KG1 (cell line): ENCODE data around the gene C20orf96.
"Not testable (repeated sequence)": the region's sequence is repeated elsewhere in the genome, so short reads cannot be mapped to it uniquely, and the experiment has no call there.

Source experiments
- DNase-seq: peaks from one replicate; lab custom pipeline; 2025; lab: John Stamatoyannopoulos, UW

The C20orf96 gene

GRCh38 chr20:278607-279571, 11.7 kb downstream of the C20orf96 start:
- DNase-seq = no peak

GRCh38 chr20:278181-278580, 12.4 kb downstream of the C20orf96 start:
- no peak for DNase-seq

- DNase-seq = no peak
Measured at GRCh38 chr20:277496-277781, 13.1 kb downstream of the C20orf96 start.

GRCh38 chr20:276620-277495, 13.7 kb downstream of the C20orf96 start:
- no peak for DNase-seq

GRCh38 chr20:275791-276190, 14.8 kb downstream of the C20orf96 start:
- no peak for DNase-seq

- no peak for DNase-seq
Measured at GRCh38 chr20:273884-274283, 16.7 kb downstream of the C20orf96 start.

GRCh38 chr20:272718-273117, 17.8 kb downstream of the C20orf96 start:
- DNase-seq = no peak

- DNase-seq = no peak
Measured at GRCh38 chr20:271528-271927, 19.0 kb downstream of the C20orf96 start.

GRCh38 chr20:271069-271468, 19.5 kb downstream of the C20orf96 start:
- DNase-seq = no peak

GRCh38 chr20:270517-270916, 20.0 kb downstream of the C20orf96 start:
- no peak for DNase-seq

- peak; percentile 79 for DNase-seq
Measured at GRCh38 chr20:266596-267562, 23.7 kb downstream of the C20orf96 start.

- no peak for DNase-seq
Measured at GRCh38 chr20:263701-264100, 26.8 kb downstream of the C20orf96 start.

- no peak for DNase-seq
Measured at GRCh38 chr20:259981-260380, 30.6 kb downstream of the C20orf96 start.

- no peak for DNase-seq
Measured at GRCh38 chr20:258963-259362, 31.6 kb downstream of the C20orf96 start.

GRCh38 chr20:258269-258858, 32.2 kb downstream of the C20orf96 start:
- no peak for DNase-seq

- DNase-seq = no peak
Measured at GRCh38 chr20:257419-257818, 33.1 kb downstream of the C20orf96 start, which contains the start of gene DEFB132. Gene DEFB132 (plus strand): TSS chr20:257724. CDS start chr20:257779, 55 bp downstream.

GRCh38 chr20:253447-253846, 37.1 kb downstream of the C20orf96 start:
- DNase-seq = not testable (repeated sequence)

GRCh38 chr20:252801-253200, 37.7 kb downstream of the C20orf96 start:
- no peak for DNase-seq

GRCh38 chr20:251354-251753, 39.2 kb downstream of the C20orf96 start:
- no peak for DNase-seq

- no peak for DNase-seq
Measured at GRCh38 chr20:242905-243304, 47.6 kb downstream of the C20orf96 start.

GRCh38 chr20:237929-238328, 52.6 kb downstream of the C20orf96 start:
- peak; percentile 40 for DNase-seq
